GM21390 (cell line): ENCODE data around the gene ULBP2.
"Not testable (repeated sequence)": the region's sequence is repeated elsewhere in the genome, so short reads cannot be mapped to it uniquely, and the experiment has no call there.

Experiments
- ATAC-seq: cut with Tn5 transposase; IDR thresholded peaks from one replicate; pipeline ENCODE4 v1.9.1; 2021; ENCODE audit not compliant: unreplicated experiment

ULBP2 gene

DNA sequence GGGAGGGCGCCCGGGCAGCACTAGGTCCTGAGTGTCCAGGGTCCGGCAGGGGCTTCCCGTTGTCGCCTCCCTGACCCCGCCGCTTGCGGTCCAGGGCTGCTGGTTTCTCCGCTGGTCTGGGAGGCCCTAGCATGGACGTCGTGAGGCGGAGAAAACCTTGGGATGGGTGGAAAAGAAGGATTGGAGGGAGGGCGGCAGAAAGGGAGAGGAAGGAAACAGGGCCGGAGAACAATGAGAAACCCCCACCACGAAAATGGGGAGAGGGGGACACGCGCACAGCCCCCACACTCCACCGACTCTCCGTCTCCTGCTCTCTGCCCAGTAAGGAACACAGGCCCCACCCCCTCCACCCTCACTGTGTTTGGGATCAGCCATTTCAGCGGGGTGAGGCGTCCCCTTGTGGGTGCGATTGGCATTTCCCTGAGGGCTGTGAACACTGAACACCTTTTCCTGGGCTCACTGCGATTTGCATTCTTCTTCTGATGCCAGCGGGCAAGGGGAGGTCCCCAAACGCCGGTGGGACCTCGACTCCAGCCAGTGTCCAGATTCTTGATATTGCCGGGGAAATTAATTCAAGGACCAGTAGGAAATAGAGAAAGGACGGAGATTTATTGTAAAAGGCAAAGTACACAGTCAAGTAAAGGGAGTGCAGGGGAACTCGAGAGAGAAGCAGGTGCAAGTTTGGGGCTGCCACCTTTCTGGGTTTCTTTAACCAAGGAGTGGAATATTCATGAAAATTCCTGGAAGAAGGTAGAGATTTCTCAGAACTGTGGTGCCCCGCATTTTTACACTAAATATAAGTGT lies 15.6 kb upstream of the ULBP2 start:
- ATAC-seq, result no peak

DNA sequence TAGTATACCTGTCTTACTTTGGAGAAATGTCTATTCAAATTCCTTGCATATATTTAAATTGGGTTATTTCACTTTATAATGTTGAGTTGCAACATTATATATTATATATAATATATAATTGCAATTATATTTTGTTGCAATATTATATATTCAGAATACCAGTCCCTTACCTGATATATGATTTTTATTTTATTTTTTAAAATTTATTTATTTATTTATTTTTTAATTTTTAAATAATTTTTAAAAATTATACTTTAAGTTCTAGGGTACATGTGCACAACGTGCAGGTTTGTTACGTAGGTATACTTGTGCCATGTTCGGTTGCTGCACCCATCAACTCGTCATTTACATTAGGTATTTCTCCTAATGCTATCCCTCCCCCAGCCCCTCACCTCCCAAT lies 14.8 kb upstream of the ULBP2 start:
- ATAC-seq, result not testable (repeated sequence)

DNA sequence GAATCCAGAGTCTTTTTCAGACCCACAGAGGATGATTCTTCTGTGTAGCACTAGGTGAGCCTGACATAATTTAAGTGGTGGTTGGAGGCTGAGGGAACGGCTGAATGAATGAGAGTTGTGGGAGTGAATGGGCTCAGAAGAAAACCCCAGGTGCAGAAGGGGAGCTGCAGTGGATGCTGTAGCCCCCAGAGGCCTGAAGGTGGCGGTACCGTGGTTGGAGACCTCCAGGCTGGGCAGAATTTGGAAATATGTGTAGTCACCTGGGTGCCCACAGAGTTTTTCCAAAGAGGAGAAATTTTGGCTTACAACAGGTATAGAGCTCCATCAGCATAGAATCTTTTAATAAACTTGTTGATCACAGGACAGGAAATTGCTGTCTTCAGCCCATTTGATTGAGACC lies 12.4 kb upstream of the ULBP2 start:
- ATAC-seq, result no peak

DNA sequence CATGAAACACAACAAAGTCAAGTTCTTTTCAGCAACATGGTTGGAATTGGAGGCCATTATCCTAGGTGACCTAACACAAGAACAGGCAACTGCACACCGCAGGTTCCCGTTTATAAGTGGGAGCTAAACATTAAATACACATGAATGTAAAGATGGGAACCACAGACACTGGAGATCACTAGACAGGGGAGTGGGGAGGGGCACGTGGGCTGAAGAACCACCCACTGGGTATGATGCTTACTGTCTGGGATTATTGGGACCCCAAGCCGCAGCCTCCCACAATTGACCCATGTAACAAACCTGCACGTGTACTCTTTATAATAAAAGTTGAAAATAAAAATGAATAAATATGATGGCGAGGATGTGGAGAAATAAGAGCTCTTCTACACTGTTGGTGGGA lies 10.3 kb upstream of the ULBP2 start:
- ATAC-seq, result no peak

DNA sequence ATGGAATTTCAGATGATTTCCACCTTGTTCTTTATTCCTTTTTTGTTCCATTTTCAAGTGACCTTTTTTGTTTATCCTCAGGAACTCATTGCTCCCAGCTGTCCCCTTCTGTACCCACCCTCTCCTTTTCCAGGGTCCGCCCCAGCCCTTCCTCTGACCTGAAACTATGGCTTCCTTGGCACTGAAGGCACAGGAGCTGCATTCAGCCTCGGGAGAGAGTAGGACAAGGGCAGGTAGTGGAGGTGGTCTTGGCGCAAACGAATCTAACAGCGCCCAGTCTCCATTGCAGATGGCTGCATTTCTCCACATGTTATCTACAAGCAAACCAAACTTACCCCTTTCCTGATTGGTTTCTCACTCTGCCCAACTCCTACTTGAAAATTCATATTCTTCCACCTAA lies 8.8 kb upstream of the ULBP2 start:
- ATAC-seq, result no peak

DNA sequence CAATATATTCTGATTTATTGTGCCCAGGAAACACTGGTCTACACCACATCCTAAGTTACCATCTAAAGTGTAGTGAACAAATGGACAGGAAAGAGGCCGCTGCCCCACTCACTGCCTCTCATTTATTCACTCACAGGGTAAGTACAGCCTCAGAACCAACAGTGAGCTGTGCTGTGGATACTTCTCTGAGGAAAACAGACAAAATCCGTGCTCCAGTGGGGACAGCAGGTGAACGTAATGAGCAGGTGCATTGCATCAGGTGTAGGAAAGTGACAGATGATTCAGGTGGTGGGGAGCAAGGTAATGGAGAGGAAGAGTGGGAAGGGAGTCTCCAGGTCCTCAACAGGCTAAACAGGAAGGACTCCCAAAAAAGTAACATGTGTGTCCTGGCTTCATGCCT lies 8.4 kb upstream of the ULBP2 start:
- no peak for ATAC-seq

DNA sequence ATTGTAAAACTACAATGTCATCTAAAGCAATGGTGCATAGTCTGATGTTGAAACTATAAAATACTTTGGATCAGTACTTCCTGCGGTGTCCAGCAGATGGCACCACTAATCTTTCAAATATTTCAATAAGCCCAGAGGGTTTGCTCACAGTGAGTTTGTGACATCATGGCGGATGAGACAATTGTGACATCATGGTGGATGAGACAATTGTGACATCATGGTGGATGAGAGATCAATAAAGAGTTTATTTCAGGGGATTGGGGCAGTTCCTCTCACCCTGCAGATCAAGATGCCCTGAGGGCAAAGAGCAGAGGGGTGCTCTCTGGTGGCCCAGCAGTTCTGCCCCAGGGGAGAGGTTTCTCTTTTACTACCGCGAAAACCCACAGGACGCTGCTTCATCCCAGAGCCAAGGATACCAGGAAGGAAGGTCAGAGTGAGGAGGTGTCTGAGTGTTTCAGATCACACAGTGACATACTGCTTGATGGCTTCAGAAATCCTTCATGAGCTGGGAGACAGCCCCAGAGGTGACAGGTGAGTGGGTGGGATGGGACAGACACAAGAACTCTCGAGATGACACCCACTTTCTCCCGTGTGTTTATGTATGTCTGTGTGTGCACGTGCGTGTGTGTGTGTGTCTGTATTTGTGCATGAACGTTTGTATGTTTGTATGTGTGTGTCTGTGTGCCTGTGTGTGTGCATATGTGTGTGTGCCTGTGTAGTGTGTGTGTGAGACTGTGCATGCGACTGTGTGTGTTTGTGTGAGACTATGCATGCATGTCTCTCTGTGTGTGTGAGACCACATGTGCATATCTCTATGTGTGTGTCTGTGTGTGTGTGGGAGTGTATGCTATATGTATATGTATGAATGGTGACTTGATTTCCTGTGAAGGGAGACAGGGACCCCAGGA lies 7.3 kb upstream of the ULBP2 start:
- no peak for ATAC-seq

DNA sequence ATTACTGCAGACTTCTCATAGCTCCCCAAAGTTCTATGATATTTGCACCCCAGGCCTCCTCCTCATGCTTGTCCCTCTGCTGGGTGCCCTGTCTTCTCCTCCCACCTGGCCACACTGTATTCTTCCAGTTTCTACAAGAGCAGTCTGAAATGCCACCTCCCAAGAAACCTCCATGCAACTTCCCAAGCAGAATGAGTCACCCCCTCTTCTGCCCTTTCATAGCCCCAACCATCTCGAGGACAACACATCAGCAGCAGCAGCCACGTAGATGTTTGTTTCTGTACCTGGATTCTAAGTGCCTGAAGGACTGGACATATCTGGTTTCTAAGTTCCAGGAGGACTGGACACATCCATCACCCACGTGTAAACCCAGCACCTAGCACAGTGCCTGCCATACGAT lies 6.6 kb upstream of the ULBP2 start:
- no peak for ATAC-seq

DNA sequence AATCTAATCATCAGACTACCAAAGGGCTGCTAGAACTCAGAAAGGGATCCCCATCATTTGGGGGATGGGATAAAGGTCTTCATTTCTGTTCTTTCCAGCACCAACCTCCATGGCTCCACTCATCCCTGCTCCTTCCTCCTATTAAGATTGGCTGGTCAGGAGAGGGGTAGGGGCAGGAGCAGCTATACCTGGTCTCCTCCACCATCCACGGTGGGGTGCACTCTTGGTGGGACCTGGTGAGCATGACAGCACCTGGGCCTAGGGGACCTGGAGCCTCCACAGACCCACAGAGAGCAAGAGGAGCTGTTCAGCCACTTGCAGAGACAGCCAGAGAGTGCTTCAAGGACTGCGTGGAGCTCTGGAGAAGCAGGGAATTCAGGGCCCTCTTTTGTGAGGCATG lies 6.1 kb upstream of the ULBP2 start:
- no peak for ATAC-seq

DNA sequence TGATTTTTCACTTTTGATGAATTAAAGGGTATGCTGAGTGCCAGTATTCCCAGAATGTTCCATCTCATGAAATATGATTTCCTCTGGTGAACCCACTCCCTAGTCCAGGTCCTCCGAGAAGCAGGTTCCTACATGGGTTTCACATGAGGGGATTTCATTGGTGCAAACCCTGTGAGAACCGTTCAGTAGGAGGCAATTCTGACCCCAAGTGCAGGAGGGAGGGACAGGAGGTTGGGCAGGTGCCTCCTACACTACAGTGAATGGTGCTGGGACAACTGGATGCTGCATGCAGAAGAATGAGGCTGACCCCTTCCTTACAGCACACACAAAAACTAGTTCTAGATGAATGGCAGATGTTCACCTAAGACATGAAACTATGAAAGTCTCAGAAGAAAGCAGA lies 5.1 kb upstream of the ULBP2 start:
- no peak for ATAC-seq

DNA sequence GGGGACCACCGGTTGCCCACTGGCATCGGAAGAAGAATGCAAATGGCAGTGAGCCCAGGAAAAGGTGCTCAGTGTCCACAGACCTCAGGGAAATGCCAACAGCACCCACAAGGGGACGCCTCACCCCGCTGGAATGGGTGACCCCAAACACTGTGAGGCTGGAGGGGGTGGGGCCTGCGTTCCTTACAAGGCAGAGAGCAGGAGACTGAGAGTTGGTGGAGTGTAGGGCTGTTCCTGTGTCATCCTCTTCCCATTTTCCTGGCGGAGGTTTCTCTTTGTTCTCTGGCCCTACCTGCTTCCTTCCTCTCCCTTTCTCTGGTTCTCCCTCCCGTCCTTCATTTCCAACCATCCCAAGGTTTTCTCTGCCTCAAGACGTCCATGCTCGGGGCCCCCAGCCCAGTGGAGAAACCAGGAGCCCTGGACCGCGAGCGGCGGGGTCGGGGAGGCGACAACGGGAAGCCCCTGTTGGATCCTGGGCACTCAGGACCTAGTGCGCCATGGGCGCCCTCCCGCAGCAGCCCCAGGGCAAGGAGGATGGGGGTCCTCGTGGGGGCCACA lies 3.7 kb upstream of the ULBP2 start:
- not testable (repeated sequence) for ATAC-seq

DNA sequence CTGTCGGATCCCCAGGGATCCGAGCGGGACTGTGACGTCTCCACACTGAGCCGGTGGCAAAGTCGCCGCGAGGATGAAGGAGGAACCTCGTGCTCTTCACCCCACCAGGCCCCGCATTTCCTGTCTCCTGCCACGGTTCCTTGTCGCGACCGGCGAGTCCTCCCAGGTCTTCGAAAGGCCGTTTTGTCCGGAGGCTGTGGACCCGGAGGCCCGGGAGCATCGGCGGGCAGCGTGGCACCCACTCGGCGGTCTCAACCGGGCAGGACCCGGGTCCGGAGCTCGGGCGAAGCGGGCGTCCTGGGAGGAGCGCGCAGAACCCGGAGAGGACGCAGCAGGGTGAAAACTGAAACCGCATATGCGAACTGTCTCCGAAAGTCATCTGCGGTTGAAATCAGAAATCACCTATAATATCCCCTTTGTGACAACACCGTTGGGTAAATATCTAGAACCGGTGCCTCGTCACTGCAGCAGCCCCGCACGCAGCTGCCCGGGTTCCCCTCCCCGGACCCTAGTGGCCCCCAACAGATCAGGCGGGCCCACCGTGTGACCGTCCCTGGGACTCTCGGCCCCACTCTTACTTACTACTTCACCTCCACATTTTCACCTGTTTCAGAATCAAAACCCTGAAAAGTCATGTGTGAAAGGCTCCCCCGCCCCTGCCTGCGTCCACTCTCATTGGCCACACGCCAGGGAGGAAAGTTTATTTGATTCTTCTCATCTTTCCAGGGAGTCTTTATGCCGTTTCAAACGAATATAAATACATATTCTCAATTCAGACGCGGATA lies 3.1 kb upstream of the ULBP2 start:
- peak; percentile 89 for ATAC-seq

DNA sequence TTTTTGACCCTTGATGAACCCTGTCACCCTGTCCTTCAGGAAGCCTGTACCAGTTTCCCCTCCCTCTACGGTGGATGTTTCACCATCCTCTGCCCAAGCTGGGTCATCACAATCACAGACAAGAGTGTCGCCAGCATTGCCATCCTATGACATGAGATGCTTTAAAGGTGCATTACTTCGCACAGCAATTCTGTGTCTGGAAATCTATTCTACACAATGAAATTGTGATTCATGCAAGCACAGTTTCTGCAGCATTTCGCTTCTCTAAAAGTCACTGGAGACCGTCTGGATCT lies 2.5 kb upstream of the ULBP2 start:
- ATAC-seq, result no peak

DNA sequence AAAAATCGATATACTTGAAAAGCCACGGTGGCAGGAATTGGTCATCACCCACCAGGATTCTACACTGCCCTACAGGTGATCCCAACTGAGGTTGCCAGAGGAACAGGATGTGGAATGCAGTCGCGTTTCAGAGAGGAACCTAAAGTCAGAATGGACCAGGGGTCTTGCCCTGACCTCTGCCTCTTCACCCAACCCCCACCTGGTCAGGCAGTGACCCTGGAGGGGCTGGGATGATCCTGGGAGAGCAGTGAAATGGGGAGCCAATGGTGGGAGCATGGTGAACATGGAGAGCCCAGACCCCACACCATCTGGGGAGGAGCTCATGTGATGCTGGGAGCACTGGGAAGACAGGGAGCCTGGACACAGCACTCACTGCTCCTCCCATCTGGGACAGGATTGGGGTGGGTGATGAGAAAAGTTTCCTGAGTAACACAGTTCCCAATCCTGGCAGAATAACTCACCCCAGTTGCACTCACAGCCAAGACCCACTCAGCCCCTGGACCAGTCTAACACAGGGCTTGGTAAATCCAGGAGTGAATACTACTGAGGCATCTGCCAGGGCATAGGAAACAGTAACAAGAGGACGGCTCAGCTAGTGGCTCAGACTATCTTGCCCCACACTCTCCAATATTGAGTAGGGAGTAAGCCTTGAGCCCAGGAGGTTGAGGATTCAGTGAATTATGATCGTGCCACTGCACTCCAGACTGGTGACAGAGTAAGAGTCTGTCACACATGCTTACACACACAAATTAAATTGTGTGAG lies 1.7 kb upstream of the ULBP2 start:
- no peak for ATAC-seq

DNA sequence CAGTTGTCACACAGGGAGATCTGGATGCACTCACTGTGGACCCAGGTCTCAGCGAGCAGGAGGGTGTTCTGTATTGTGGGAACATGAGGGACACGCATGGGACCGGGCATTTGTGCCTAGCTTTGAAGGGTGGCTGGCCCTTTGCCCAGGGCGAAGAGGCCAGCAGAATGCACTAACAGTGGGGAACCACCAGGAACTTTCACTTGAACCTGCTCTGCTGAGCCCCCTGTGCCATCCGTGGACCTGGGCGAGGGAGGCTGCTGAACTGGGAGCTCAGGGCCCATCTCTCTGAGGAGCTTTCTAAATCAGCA lies 1.2 kb upstream of the ULBP2 start:
- ATAC-seq, result no peak

DNA sequence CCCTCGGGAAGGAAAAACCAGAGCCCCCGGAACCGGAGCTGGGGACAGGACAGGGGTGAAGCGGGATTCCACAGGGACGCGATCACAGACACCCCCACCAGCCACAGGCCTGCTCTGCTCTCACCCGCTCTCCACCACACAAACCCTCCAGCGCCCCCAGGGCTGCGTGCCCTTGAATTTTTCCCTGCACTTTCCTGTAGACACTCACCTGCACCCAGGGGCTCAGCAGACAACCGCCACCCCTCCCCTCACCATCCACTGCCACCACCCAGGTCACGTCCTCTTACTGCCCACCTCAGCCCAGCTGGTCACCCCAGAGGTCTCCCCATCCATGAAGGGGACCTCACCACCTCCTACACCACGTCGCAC lies 631 bp downstream of the ULBP2 start:
- no peak for ATAC-seq

DNA sequence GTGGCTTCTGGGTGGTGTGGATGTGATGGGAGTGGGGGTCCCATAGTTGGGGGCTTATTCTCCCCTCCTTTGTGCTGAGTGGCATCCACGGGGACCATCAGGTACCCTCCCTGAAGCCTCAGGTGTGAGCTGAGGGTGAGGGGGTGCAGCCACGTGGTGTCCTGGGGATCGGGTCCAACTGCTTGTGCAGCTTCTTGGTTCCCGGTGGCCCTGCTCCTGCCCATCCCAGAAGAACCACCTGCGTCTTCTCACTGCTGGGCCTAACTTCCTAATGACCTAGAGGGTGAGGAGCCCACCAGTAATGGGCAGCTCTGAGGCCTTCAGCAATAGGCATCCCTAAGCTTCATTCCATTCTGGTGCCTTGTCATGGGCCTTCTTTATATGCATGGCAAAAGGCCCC lies 1.5 kb downstream of the ULBP2 start:
- not testable (repeated sequence) for ATAC-seq

DNA sequence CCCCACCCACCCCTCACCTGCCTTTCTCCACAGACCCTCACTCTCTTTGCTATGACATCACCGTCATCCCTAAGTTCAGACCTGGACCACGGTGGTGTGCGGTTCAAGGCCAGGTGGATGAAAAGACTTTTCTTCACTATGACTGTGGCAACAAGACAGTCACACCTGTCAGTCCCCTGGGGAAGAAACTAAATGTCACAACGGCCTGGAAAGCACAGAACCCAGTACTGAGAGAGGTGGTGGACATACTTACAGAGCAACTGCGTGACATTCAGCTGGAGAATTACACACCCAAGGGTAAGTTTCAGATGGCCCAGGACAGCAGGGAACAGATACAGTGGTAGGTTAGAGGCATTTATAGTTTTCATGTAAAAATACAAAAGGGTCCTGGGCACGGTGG lies 3.5 kb downstream of the ULBP2 start:
- not testable (repeated sequence) for ATAC-seq

DNA sequence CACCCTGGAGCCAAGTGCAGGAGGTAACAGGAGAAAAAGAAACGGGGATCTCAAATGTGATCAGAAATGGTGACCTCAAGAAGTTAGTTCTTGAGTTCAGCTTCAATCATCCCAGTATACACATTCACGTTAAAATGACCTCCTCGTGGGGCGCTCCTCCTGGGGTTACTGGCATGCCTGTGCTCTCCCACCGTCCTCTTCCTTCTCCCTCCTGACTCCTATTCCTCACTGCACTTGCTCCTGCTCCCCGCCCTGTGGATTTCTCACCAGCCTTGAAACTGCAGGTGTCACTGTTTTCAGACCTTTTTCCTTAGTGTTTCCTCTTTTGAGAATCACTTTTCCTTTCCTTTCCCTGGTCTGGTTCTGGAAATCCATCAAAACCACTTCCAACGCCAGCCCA lies 4.8 kb downstream of the ULBP2 start:
- not testable (repeated sequence) for ATAC-seq

DNA sequence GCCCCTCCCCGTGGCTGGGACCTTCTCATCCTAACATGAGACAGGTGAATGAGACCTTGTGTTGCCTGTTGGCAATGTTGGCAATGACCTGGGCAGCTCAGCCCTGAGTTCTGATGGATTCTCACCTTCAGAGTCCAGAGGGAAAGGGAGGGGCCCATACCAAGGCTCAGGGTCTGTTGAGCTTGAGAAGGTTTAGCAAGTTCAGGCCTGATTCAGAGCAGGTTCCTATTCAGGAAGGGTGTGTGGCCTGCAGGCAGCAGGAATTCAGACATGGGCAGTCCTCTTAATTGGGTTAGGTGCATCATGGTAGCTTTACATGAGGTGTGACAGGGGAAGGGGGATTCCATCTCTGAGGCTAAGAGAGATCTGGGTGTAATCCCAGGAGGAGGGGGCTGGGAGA lies 5.7 kb downstream of the ULBP2 start:
- ATAC-seq, result not testable (repeated sequence)

DNA sequence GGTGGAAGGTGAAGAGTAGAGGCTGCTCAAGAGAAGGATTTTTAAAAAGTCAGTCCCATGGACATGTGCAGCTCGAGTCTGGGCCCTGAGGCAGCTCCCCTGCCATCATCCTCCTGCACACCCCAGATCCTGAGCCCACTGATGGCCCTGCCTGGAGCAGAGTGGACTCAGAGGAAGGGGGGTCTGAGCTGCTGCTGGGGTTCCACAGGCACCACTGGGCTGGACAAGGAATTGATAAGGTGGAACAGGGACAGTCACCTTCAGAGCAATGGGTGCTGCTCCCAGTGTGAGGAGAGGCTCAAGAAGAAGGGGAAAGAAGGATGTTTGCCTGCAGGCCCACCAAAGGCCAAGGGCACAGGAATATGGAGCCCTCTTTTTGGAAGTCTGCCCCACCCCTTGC lies 6.2 kb downstream of the ULBP2 start:
- no peak for ATAC-seq
